Glutamatergic neuron (in vitro differentiated cells): ENCODE data around the gene UST. TPM values are rescaled to one million over a fixed set of nuclear protein-coding genes. Genes with fewer than 3 reads are reported as not detected.
"Not testable (repeated sequence)": the region's sequence is repeated elsewhere in the genome, so short reads cannot be mapped to it uniquely, and the experiment has no call there.

ENCODE experiments used
- DNase-seq: peaks from one replicate; pipeline ENCODE4 v3.0.0; 2022
- H3K27ac Mint-ChIP-seq: one replicate; pipeline ENCODE4 v1.8.0; 2020; ENCODE audit warnings: mild to moderate bottlenecking, mixed read lengths, inconsistent platforms; ENCODE audit not compliant: unreplicated experiment
- H3K27me3 Mint-ChIP-seq: one replicate; pipeline ENCODE4 v1.8.0; 2020; ENCODE audit warnings: mild to moderate bottlenecking, moderate library complexity, mixed read lengths, inconsistent platforms; ENCODE audit not compliant: unreplicated experiment
- H3K36me3 Mint-ChIP-seq: one replicate; pipeline ENCODE4 v1.8.0; 2020; ENCODE audit warnings: mild to moderate bottlenecking, mixed read lengths, inconsistent platforms; ENCODE audit not compliant: unreplicated experiment
- H3K4me1 Mint-ChIP-seq: one replicate; pipeline ENCODE4 v1.8.0; 2020; ENCODE audit warnings: mild to moderate bottlenecking, low read depth, mixed read lengths, inconsistent platforms; ENCODE audit not compliant: unreplicated experiment
- H3K4me3 Mint-ChIP-seq: one replicate; pipeline ENCODE4 v1.8.0; 2020; ENCODE audit warnings: mild to moderate bottlenecking, mixed read lengths, inconsistent platforms; ENCODE audit not compliant: unreplicated experiment
- H3K9me3 Mint-ChIP-seq: one replicate; pipeline ENCODE4 v1.8.0; 2020; ENCODE audit warnings: mild to moderate bottlenecking, moderate library complexity, mixed read lengths, inconsistent platforms; ENCODE audit not compliant: unreplicated experiment
- total RNA-seq: library from RNA; stranded (reverse); fragmentation: NEBNext Ultra II Directional; extraction: Animal tissue kit (Norgen Biotek cat#: 25700); gene quantifications from one replicate; pipeline ENCODE4 v1.2.1, GENCODE V29; 2021; ENCODE audit not compliant: unreplicated experiment
- TF ChIP-seq, protein P1 (sequence below): fragments of 200-600 bp; sonication (generic); IDR thresholded peaks from one replicate; pipeline ENCODE4 v1.5.0; 2021; ENCODE audit not compliant: partially characterized antibody, unreplicated experiment

UST gene
- total RNA-seq, 1 donor from 2014 or later, result 11.2 TPM

DNA sequence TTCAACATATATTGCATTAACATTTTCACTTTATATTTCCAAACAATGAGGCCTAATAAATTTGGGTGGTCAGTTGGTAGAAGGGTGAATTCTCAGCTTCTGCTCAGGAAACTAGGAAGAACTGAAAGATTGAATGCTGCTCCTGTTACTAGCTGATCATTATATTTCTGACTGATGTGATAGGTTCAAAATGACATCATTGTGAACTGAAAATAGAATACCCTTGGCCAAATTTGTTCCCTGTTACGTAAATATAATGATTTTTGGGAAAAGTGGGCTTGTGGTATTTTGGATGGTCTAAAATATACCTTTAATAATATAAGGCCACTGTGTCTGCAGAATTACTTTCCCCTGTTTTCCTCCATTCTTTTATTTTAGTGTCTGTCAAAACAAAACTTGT lies 2.8 kb downstream of the UST start:
- Mint-ChIP-seq H3K4me1 (peaks cover 3% of the 10 kb centered on the region), H3K9me3 (peaks cover 1% of the 10 kb centered on the region), H3K27me3 (peaks cover 2% of the 10 kb centered on the region), H3K4me3 (no peak overlapping the region), H3K27ac (no peak overlapping the region), H3K36me3 (no peaks in the 10 kb centered on the region)
- TF ChIP-seq, protein P1, sequence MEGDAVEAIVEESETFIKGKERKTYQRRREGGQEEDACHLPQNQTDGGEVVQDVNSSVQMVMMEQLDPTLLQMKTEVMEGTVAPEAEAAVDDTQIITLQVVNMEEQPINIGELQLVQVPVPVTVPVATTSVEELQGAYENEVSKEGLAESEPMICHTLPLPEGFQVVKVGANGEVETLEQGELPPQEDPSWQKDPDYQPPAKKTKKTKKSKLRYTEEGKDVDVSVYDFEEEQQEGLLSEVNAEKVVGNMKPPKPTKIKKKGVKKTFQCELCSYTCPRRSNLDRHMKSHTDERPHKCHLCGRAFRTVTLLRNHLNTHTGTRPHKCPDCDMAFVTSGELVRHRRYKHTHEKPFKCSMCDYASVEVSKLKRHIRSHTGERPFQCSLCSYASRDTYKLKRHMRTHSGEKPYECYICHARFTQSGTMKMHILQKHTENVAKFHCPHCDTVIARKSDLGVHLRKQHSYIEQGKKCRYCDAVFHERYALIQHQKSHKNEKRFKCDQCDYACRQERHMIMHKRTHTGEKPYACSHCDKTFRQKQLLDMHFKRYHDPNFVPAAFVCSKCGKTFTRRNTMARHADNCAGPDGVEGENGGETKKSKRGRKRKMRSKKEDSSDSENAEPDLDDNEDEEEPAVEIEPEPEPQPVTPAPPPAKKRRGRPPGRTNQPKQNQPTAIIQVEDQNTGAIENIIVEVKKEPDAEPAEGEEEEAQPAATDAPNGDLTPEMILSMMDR, result no peak
- no peak for DNase-seq

DNA sequence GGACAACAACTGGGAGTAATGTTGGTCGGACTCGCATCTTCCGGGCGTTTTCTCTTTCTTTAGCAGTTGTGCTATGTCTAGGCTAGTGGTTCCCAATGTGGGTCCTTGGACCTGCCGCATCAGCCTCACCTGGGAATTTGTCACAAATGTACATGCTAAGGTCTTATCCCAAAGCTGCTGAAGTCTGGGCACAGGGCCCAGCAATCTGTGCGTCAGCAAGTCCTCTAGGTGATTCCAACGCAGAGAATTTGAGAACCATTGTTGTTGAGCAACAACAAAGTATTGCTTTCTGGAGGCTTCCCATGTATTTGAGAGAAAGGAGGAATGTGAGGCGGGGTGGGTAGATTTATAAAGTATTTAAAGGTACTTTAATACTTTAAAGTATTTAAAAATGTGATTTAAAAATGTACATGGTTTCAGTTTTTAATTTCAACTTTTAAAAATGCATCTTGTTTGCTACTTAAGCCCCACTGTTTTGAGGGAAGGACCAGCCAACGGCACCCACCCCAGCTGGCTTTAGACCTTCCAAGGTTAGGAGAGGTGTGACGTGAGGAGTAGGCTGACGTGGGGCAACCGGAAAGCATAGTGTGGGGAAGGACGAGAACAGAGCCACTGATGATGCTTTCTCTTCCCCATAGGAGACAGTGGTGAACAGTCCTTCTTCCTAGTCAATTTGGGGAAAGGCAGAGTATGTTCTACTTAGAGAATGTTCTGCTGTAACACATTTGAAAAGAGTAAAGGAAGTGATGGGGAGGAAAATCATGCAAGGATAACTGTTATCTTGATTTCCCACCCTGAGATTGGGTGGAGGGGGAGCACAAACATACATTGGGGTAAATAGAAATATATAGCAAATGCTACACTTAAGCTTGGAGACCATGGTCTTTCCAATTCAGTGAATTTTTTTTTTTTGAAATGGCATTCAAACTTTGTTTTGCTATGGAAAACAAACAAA lies 4.3 kb downstream of the UST start:
- H3K4me3 Mint-ChIP-seq, result no peak overlapping the region
- H3K4me1 Mint-ChIP-seq, result peaks cover 3% of the 10 kb centered on the region
- H3K27ac Mint-ChIP-seq, result no peak overlapping the region
- TF ChIP-seq, protein P1, result no peak
- H3K9me3 Mint-ChIP-seq, result peaks cover 1% of the 10 kb centered on the region
- no peaks in the 10 kb centered on the region for H3K36me3 Mint-ChIP-seq
- H3K27me3 Mint-ChIP-seq, result peaks cover 2% of the 10 kb centered on the region
- DNase-seq, result no peak

DNA sequence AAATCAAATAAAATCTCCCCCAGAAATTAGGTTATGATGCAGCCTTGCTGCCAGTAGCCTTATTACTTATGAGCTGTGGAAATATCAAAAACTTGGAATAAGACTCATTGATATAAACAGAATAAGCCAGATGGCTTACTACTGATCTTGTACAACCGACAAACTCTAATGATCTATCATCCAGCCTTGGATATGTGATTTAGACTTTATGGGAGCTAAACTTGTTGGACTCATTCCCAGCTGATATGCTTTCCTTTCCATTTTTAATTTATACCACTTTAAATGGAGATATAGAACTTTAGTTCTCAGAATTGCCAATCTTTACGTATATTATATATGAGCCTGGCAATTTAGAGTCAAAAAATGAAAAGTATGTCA lies 5.0 kb downstream of the UST start:
- peaks cover 3% of the 10 kb centered on the region for H3K27me3 Mint-ChIP-seq

DNA sequence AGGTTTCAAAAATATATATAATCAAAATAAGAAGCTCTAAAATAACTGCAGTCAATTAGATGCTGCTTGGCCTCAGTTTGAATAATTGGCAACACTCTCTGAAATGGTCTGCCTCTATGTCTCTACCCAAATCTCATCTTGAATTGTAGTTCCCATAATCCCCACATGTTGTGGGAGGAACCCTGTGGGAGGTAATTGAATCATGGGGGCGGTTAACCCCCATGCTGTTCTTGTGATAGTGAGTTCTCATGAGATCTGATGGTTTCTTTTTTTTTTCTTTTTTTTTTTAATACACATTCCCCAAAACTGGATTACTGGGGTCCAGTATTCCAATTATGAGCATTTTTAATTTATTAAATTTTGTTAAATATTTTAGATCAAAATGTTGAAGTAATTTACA lies 8.5 kb downstream of the UST start:
- not testable (repeated sequence) for H3K4me3 Mint-ChIP-seq, DNase-seq, H3K9me3 Mint-ChIP-seq, H3K27ac Mint-ChIP-seq, H3K4me1 Mint-ChIP-seq, H3K36me3 Mint-ChIP-seq, H3K27me3 Mint-ChIP-seq

More for the DNA sequence above, 5.0 kb downstream of the UST start:
- H3K4me3 Mint-ChIP-seq, result no peak overlapping the region
- H3K4me1 Mint-ChIP-seq, result peaks cover 3% of the 10 kb centered on the region
- peaks cover 1% of the 10 kb centered on the region for H3K9me3 Mint-ChIP-seq
- H3K36me3 Mint-ChIP-seq, result no peaks in the 10 kb centered on the region
- TF ChIP-seq, protein P1, result no peak
- DNase-seq, result no peak
- H3K27ac Mint-ChIP-seq, result no peak overlapping the region

DNA sequence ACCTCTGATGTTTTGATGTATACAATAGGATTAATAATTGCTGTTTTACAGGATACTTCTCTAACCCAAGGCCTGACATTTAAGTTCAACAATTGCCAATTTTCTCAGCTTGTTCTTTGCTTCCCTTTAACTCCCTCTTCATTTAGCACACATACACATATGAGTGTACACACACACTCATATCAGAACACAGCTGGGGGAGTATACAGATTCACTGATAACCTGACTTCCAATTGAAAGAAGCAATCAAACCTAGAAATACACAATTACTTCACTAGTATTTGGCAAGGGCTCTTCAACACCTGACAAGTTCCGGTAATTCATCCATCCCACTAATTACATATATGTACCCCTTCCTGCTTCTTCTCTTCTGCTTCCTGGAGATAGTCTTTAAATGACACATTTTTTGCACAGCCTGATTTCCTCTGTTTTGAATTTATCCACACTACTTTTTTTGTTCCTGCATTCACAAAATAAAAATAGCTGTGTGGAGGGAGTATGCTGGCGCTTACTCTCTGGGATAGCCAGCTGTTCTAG lies 11.2 kb downstream of the UST start:
- no peaks in the 10 kb centered on the region for H3K36me3 Mint-ChIP-seq
- no peak overlapping the region for H3K4me3 Mint-ChIP-seq
- H3K4me1 Mint-ChIP-seq, result peaks cover 19% of the 10 kb centered on the region
- no peak overlapping the region for H3K27ac Mint-ChIP-seq
- H3K9me3 Mint-ChIP-seq, result no peaks in the 10 kb centered on the region
- TF ChIP-seq, protein P1, result no peak
- peaks cover 3% of the 10 kb centered on the region for H3K27me3 Mint-ChIP-seq
- DNase-seq, result no peak
